NCI-H446 (cell line): Measurements from ENCODE around the gene SPATA6L.

ENCODE experiments used
- DNase-seq, 2 experiments: peaks; one replicate each; lab custom pipeline; 2025; lab: John Stamatoyannopoulos, UW

SPATA6L gene

DNA sequence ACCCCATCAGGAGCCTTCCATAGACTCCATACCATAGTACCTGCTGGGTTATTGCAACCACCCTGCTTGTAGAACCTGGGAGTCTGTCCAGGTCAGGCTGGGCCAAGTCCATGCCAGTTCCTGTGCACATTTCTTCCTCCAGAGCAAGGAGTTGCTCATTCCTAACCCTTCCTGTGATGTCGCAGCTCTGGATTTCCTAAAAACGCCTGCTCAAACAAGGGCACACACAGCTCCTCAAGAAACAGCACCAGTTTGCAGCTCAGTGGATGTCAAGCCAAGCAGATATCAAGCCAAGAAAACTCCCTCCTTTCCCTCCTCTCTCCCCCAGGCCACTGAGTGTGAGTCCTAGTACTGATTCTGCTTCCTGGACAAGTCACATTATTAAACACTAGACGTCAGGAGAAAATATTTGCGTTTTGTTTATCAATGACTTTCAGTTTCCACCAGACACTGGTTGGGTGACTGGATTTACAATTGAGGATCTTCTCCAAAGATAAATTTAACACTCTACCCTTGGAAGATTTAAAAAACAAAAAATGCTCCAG is 116.5 kb downstream of the SPATA6L start:
- no peak for DNase-seq

- no peak for DNase-seq
Measured at GRCh38 chr9:4548811-4549725, 117.2 kb downstream of the SPATA6L start.
